Peyer's patch (tissue), 4 donors: ENCODE data around the gene BCL2L14.

ENCODE experiments used
- CTCF ChIP-seq, 6 experiments: fragments of 450-650 bp in 4 of 6; fragments of 200-600 bp in 2 of 6; sonication (generic) in 1 of 6; IDR thresholded peaks; one replicate each; pipeline ENCODE4 v1.5.1; 2017 to 2019; ENCODE audit warnings: antibody characterized with exemption in 6 of 6, mild to moderate bottlenecking in 3 of 6, moderate library complexity in 1 of 6
- POLR2A ChIP-seq, 2 donors: fragments of 450-650 bp; IDR thresholded peaks; one replicate each; pipeline ENCODE4 v1.5.1; 2017; ENCODE audit warnings: antibody characterized with exemption in 2 of 2, mild to moderate bottlenecking in 2 of 2, moderate library complexity in 2 of 2

- TF ChIP-seq CTCF (IDR thresholded peaks at IDR 0.05) (no peak), POLR2A (IDR thresholded peaks at IDR 0.05) (no peak)
Observed at GRCh38 chr12:12033824-12034223, 36.9 kb upstream of the BCL2L14 start.
